HL-60 (cell line): ENCODE data around the gene CTH.

Experiments
- DNase-seq, 2 experiments: peaks; one replicate each; pipeline ENCODE4 v3.0.0-alpha.2; 2010 to 2020; ENCODE audit warnings: low read depth in 1 of 2, low spot score in 1 of 2
- H3K27ac ChIP-seq: fragments of 250-450 bp; sonication (Bioruptor Pico); replicated peaks from 2 replicates; pipeline ENCODE4 v1.5.1; 2020; ENCODE audit warnings: mild to moderate bottlenecking, moderate library complexity
- H3K27me3 ChIP-seq: fragments of 250-450 bp; sonication (Bioruptor Pico); 2 replicates; pipeline ENCODE4 v1.5.1; 2021; ENCODE audit warnings: mild to moderate bottlenecking, moderate library complexity; ENCODE audit not compliant: insufficient read depth, poor library complexity, severe bottlenecking
- H3K4me3 ChIP-seq: replicated peaks from 2 replicates; pipeline ENCODE4 v1.5.1; 2011; ENCODE audit warnings: mild to moderate bottlenecking, control low read depth, low read length; ENCODE audit not compliant: insufficient read depth
- GABPA ChIP-seq: IDR thresholded peaks from 2 replicates; pipeline ENCODE4 v1.6.1; 2012; ENCODE audit warnings: low read depth
- POLR2AphosphoS5 ChIP-seq: IDR thresholded peaks from 2 replicates; pipeline ENCODE4 v1.6.1; 2012; ENCODE audit warnings: low read depth
- SPI1 ChIP-seq: IDR thresholded peaks from 2 replicates; pipeline ENCODE4 v1.6.1; 2012; ENCODE audit warnings: low read depth, mild to moderate bottlenecking, borderline replicate concordance
- TF ChIP-seq, protein P1 (sequence below): IDR thresholded peaks from one replicate; pipeline ENCODE4 v1.5.1; 2011; ENCODE audit warnings: low read length, control low read depth, inconsistent platforms; ENCODE audit not compliant: insufficient read depth
- TF ChIP-seq, protein P2 (sequence below): IDR thresholded peaks from 2 replicates; pipeline ENCODE4 v1.6.1; 2012; ENCODE audit warnings: low read depth; ENCODE audit not compliant: insufficient replicate concordance

Gene CTH

DNA sequence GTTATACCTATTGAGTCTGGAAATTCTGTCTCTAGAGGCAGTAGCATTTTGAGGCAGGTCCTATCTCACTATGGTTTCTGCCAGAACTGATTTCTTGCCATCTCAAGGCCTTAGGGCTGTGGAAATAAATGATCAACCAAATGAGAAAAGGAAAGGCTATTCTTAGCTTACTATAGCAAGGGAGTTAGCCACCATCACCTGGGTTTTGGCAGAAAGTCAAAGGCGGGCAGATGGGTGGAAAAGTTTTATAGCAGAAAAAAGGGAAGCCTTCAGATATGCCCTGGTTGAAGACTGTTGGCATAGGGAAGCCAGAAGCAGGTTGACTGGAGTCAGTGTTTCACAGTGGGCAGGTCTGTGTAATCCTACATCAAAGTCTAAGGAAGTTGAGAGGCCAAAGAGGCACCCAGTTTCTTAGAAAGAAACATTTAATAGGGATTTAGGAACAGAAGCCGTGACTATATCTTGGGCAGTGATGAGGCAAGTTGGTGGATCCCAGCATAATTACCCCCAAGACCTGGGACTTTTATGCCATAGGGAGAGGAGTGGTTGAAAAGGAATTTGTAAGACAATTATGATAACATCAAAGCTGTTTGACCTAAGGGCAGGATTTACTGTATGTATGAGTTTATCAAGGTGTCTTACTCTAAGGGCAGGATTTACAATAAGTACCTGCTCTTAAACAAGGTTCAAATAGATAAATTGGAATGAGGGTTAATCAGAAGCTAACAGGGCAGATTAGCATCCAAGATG lies 29.7 kb downstream of the CTH start:
- Histone ChIP-seq H3K27ac (no peak overlapping the region), H3K4me3 (no peak overlapping the region), H3K27me3 (no peaks in the 10 kb centered on the region)
- TF ChIP-seq SPI1 = peak; percentile 28; the same call in 1 of the 2 replicates
- no peak for TF ChIP-seq GABPA
- TF ChIP-seq, protein P1, sequence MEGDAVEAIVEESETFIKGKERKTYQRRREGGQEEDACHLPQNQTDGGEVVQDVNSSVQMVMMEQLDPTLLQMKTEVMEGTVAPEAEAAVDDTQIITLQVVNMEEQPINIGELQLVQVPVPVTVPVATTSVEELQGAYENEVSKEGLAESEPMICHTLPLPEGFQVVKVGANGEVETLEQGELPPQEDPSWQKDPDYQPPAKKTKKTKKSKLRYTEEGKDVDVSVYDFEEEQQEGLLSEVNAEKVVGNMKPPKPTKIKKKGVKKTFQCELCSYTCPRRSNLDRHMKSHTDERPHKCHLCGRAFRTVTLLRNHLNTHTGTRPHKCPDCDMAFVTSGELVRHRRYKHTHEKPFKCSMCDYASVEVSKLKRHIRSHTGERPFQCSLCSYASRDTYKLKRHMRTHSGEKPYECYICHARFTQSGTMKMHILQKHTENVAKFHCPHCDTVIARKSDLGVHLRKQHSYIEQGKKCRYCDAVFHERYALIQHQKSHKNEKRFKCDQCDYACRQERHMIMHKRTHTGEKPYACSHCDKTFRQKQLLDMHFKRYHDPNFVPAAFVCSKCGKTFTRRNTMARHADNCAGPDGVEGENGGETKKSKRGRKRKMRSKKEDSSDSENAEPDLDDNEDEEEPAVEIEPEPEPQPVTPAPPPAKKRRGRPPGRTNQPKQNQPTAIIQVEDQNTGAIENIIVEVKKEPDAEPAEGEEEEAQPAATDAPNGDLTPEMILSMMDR = no peak
- TF ChIP-seq, protein P2, sequence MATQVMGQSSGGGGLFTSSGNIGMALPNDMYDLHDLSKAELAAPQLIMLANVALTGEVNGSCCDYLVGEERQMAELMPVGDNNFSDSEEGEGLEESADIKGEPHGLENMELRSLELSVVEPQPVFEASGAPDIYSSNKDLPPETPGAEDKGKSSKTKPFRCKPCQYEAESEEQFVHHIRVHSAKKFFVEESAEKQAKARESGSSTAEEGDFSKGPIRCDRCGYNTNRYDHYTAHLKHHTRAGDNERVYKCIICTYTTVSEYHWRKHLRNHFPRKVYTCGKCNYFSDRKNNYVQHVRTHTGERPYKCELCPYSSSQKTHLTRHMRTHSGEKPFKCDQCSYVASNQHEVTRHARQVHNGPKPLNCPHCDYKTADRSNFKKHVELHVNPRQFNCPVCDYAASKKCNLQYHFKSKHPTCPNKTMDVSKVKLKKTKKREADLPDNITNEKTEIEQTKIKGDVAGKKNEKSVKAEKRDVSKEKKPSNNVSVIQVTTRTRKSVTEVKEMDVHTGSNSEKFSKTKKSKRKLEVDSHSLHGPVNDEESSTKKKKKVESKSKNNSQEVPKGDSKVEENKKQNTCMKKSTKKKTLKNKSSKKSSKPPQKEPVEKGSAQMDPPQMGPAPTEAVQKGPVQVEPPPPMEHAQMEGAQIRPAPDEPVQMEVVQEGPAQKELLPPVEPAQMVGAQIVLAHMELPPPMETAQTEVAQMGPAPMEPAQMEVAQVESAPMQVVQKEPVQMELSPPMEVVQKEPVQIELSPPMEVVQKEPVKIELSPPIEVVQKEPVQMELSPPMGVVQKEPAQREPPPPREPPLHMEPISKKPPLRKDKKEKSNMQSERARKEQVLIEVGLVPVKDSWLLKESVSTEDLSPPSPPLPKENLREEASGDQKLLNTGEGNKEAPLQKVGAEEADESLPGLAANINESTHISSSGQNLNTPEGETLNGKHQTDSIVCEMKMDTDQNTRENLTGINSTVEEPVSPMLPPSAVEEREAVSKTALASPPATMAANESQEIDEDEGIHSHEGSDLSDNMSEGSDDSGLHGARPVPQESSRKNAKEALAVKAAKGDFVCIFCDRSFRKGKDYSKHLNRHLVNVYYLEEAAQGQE = no peak
- TF ChIP-seq POLR2AphosphoS5 = no peak
- DNase-seq = no peak

DNA sequence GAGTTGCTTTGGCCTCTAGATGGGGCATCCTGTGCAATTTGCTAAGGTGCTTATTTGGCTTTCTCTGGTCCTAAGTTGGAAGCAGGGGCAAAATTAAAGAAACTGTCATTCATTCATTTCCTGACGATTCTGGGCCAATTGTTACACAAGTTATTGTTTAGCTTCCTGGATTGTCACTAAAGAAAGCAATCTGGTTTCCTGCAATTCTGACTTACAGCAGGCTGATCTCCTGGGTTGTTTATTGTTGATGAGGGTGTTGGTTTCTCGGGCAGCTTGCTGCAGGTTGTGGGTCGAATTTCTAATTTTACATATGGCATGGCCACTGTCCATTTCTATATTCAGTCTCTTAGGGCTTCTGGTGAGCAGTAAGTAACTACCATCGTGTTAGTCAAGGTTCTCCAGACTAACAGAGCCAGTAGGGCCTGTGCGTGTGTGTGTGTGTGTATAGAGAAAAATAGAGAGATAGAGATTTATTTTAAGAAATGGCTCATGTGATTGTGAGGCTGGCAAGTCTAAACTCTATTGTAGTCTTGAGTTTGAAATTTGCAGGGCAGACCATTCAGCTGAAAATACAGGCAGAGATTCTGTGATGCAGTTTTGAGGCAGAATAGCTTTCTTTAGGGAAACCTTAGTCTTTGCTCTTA lies 30.4 kb downstream of the CTH start:
- Histone ChIP-seq H3K4me3 (no peak overlapping the region), H3K27ac (no peak overlapping the region), H3K27me3 (no peaks in the 10 kb centered on the region)
- DNase-seq = no peak
- no peak for TF ChIP-seq GABPA
- no peak for TF ChIP-seq POLR2AphosphoS5
- TF ChIP-seq, protein P1 = no peak
- TF ChIP-seq, protein P2 = no peak
- TF ChIP-seq SPI1 = no peak

DNA sequence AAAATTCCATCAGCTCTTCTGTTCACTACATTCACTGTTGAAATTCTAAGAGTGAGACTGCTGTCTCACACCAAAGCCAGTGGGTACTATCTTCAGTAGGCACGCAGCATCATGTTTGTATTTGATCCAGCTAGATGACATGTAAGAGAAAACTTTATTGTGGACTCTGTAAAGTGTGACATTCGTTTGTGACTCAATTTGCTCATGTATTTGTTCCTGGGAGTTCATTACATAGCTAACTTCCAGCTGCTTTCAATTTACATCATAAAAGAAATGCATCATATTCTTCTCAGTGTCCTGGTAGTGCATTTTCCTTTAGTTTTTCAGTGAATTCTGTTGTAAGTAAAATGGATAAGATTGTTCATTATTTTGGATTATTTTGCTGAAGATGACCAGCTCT lies 31.4 kb downstream of the CTH start:
- Histone ChIP-seq H3K27me3 (no peaks in the 10 kb centered on the region), H3K27ac (no peak overlapping the region), H3K4me3 (no peak overlapping the region)
- no peak for DNase-seq
- TF ChIP-seq, protein P2 = no peak
- TF ChIP-seq POLR2AphosphoS5 = no peak
- TF ChIP-seq GABPA = no peak
- TF ChIP-seq, protein P1 = no peak
- TF ChIP-seq SPI1 = no peak
